PC-9 (cell line): ENCODE results near the gene OSCAR.

Source experiments
- CTCF ChIP-seq: fragments of 200-600 bp; sonication (generic); conservative IDR thresholded peaks from 2 replicates; pipeline ENCODE4 v1.6.1; 2017; ENCODE audit warnings: mixed run types, antibody characterized with exemption, mild to moderate bottlenecking, moderate library complexity
- EZH2 ChIP-seq: fragments of 200-600 bp; sonication (generic); IDR thresholded peaks from 2 replicates; pipeline ENCODE4 v1.8.0; 2017; ENCODE audit warnings: antibody characterized with exemption, low read depth

- TF ChIP-seq EZH2 (no peak), CTCF (no peak)
These were observed 38.1 kb upstream of the OSCAR start for GRCh38 chr19:54138489-54139256.
